SK-N-MC (cell line): Measurements from ENCODE around the gene VANGL2.

Experiments
- DNase-seq: peaks from one replicate; pipeline ENCODE4 v3.0.0-alpha.2; 2011; ENCODE audit warnings: low read depth, low spot score
- H3K27ac ChIP-seq: fragments of 200-600 bp; sonication (generic); 2 replicates; pipeline ENCODE4 v1.5.1; 2016; ENCODE audit warnings: mixed run types
- H3K36me3 ChIP-seq: fragments of 200-600 bp; sonication (generic); 2 replicates; pipeline ENCODE4 v1.6.1; 2017; ENCODE audit warnings: antibody characterized with exemption, low read length, mixed read lengths; ENCODE audit not compliant: insufficient read depth
- H3K4me3 ChIP-seq: fragments of 200-600 bp; sonication (generic); 2 replicates; pipeline ENCODE4 v1.5.1; 2016
- H3K9ac ChIP-seq: fragments of 200-600 bp; sonication (generic); 2 replicates; pipeline ENCODE4 v1.8.0; 2017; ENCODE audit warnings: mixed run types, mixed read lengths; ENCODE audit not compliant: insufficient read length
- H3K9me3 ChIP-seq: fragments of 200-600 bp; sonication (generic); 2 replicates; pipeline ENCODE4 v1.6.1; 2017; ENCODE audit warnings: low read depth, mild to moderate bottlenecking, antibody characterized with exemption, low read length, moderate library complexity, mixed read lengths
- EZH2 ChIP-seq: fragments of 200-600 bp; sonication (generic); IDR thresholded peaks from one replicate; pipeline ENCODE4 v1.6.1; 2017; ENCODE audit warnings: antibody characterized with exemption
- FOXP2 ChIP-seq: optimal IDR thresholded peaks from 2 replicates; pipeline ENCODE3; 2011; ENCODE audit warnings: mild to moderate bottlenecking, moderate library complexity; ENCODE audit not compliant: insufficient read depth; ENCODE audit errors: extremely low read length, control extremely low read depth
- POLR2AphosphoS5 ChIP-seq: IDR thresholded peaks from 2 replicates; pipeline ENCODE4 v1.6.1; 2012; ENCODE audit warnings: mild to moderate bottlenecking, low read depth, low read length, borderline replicate concordance

Gene VANGL2

DNA sequence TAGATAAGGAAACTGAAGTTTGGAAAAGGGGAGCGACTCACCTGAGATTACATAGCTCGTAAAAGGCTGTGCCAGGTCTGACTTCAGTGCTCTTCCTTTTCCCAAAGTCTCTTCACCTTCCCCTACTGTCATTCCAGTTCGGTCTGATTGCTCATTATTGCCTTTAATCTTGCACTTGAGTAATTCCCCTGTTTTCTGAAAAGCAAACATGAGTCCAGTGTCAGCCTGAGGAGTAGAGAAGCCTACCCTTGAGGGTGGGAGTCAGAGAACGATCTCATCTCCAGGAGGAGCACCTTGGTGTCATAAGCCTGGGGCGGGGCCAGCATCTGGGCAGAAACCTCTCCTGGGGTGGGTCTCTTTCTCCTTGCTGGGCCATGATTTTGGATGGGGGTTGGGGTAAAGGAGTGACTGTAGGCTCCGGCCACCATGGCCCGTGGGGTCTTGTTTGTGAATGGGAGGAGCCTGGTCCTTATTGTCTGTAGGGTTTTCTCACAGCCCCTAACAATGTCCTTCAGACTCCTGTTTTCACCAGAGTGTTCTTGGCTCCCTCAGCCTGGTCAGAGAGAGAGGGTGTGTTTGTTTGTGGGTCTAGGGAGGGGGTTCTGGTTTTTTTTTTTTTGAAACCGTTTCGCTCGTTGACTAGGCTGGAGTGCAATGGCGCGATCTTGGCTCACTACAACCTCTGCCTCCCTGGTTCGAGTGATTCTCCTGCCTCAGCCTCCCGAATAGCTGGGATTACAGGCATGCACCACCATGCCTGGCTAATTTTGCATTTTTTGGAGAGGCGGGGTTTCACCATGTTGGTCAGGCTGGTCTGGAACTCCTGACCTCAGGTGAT lies 6.0 kb downstream of the VANGL2 start:
- Histone ChIP-seq H3K4me3 (no peak overlapping the region), H3K36me3 (no peaks in the 10 kb centered on the region), H3K27ac (no peak overlapping the region), H3K9me3 (no peaks in the 10 kb centered on the region), H3K9ac (no peak overlapping the region)
- no peak for DNase-seq
- TF ChIP-seq POLR2AphosphoS5: no peak
- TF ChIP-seq EZH2: no peak

DNA sequence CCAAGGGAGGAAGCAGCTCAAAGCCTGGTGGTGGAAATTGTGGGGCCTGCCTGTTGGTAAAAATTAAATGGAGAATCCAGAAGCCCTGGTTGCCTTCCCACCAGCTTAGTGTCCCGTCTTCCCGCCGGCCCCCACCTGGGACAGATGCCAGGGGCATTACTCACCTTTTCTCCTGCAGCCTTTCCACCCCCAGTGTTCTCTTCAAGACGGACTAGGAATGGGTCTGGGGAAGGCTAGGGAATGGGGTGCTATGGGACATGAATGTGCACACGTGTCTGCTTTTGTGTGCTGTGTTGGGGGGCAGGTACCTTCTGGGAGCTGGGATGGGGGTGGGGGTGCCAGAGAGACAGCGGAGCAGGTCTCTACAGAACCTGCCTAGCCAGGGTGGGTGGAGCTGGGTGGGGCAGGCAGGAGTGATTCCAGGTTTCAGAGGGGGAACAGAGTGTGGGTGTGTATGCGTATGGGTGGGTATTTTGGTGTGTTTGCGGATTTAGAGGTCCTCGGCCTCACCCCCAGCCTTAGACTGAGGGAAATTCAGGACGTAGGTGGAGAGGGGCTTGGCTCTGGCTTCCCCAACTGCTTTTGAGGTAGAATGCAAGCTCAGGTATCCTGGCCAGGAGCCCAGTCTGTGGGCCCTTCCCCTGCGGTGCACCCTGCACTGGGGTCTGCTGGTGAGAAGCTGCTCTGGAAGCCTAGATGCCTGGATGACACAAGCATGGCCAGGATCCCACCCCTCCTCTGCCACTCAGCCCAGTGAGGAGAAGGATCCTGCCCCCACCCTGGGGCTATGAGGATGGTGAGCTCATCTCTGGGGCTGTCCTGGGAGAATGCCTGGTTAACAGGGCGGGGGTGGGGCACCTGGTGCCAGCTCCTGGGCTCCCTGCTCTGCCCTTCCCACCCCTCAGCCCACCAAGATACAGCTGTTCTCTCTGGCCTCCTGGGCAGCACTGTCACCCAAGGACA lies 7.8 kb downstream of the VANGL2 start:
- no peaks in the 10 kb centered on the region for H3K9me3 ChIP-seq
- DNase-seq: no peak

DNA sequence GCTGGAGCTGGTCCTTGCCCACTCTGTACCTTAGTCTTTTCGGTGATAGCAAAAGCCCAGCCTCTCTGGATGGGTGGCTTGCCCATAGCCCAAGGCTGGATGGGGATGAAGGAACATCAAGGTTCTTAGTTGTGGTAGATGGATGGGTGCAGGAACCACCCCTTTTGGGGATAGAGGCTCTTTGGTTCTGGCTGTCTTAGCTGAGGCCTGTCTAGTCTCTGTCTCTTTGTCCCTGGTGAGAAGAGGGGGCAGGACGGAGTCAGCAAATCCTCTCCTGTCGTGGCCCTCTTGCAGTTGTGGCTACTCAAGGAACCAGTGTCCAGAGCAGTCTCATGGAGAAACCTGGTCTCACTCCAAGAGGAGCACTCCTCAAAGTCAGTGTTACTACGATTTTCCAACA lies 8.5 kb downstream of the VANGL2 start:
- TF ChIP-seq EZH2 (no peak), POLR2AphosphoS5 (no peak), FOXP2 (no peak)
- Histone ChIP-seq H3K9ac (no peak overlapping the region), H3K27ac (no peak overlapping the region), H3K9me3 (no peaks in the 10 kb centered on the region), H3K36me3 (no peaks in the 10 kb centered on the region), H3K4me3 (no peak overlapping the region)
- DNase-seq: no peak

More for the DNA sequence above, 7.8 kb downstream of the VANGL2 start:
- Histone ChIP-seq H3K36me3 (no peaks in the 10 kb centered on the region), H3K4me3 (no peak overlapping the region), H3K27ac (no peak overlapping the region), H3K9ac (no peak overlapping the region)
- TF ChIP-seq FOXP2 (no peak), EZH2 (no peak)

DNA sequence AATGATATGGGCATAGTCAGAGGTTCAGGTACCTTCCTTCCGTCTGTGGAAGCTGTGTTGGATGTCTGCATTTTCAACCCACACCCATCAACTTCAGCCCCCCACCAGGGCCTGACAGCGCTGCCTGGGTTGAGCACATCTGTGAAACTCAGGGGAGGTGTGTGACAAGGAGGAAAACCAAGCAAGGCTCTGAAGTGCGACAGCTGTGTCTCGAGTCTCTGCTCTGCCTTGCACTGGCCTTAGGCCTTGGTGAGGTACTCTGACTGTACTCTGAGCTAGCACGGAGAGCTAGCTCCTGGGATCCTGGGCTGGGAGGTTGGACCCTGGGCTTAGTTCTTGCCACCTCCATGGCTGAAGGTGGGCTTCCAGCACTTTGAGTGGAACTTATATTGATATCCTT lies 9.1 kb downstream of the VANGL2 start:
- no peak overlapping the region for H3K9ac ChIP-seq
- no peak overlapping the region for H3K4me3 ChIP-seq
- TF ChIP-seq FOXP2 (no peak), EZH2 (no peak), POLR2AphosphoS5 (no peak)
- DNase-seq: no peak
- no peak overlapping the region for H3K27ac ChIP-seq
- H3K9me3 ChIP-seq: no peaks in the 10 kb centered on the region
- no peaks in the 10 kb centered on the region for H3K36me3 ChIP-seq

DNA sequence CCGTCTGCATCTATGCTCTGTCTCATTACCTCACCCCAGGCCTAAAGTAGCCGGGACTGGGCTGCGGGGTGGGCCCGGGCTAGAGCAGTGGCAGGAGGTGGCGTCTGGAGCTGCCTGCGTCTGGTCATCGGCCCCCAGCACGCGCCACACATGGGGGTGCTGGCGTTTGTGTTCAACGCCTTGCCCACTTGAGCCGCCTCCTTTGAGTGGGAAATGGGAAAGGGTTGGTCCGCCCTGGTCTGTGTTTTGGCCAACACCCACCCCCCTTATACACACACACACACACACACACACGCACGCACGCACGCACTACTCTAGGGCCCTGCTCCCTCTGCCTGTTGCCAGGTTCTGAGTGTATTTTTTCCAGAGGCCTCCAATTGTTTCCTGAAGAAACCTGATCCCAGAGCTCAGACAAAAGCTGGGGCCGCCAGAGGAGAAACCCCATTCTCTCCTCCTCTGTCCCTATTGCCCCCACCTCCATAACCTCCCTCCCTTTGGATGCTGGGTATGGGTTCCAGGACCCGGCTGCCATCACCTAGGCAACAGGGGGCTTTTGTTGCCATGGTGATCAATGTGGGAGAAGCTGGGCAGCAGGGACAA lies 10.1 kb downstream of the VANGL2 start:
- Histone ChIP-seq H3K9me3 (no peaks in the 10 kb centered on the region), H3K9ac (no peak overlapping the region), H3K36me3 (no peaks in the 10 kb centered on the region), H3K4me3 (no peak overlapping the region), H3K27ac (no peak overlapping the region)
- DNase-seq: no peak
- TF ChIP-seq POLR2AphosphoS5 (no peak), EZH2 (no peak), FOXP2 (no peak)

DNA sequence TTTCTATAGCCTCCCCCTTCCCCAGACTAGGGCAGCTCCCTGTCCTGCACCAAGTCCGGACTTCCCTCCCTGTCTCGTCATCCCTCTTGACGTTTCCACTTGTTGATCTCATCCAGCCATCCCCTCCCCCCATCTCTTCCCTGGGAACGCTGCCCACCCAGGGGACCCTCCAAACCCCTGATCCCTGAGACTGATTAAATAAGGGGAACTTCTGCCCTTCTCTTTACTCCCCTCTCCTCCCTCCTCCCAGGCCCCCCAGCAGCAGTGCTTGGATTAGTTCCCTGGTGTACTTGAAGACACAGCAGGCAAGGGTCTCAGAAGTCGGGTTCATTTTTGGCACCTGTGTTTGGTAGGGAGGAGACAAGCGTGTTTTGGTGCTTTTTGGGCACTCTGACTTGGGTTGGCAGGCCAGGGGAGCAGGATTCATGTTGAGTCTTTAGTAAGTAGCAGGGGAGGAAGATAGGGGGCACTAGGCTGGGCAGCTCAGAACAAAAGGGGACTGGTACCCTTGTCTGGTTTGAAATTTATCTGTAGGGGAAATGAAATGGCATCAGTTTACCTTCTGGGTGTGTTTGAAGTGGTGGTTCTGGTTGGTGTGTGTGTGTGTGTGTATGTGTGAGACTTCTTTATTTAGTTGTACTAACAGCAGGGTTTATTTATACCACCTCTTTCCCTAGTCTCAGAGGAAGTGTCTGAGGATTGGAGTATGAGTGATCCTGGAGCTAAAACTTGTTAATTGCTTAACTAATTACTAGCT lies 11.1 kb downstream of the VANGL2 start:
- Histone ChIP-seq H3K27ac (no peak overlapping the region), H3K4me3 (no peak overlapping the region), H3K9me3 (no peaks in the 10 kb centered on the region), H3K9ac (no peak overlapping the region), H3K36me3 (no peaks in the 10 kb centered on the region)
- no peak for DNase-seq
- TF ChIP-seq FOXP2 (no peak), EZH2 (no peak), POLR2AphosphoS5 (no peak)

DNA sequence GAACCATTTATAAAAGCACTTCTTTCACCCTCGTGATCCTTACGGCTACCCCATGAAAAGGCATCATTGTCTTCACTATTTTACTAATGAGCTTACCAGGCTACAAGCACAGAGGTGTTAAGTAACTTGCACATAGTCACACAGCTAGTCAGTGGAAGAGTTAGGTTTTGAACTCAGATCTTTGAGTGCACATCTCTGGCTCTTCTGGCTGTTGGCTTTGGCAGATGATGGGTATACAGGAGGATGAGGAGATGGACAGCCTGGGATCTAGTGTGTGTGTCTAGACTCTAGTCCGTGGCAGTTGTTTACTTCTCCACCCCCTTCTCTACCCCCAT lies 11.6 kb downstream of the VANGL2 start:
- TF ChIP-seq FOXP2 (no peak), POLR2AphosphoS5 (no peak)
- no peak overlapping the region for H3K9ac ChIP-seq
- H3K9me3 ChIP-seq: no peaks in the 10 kb centered on the region
- DNase-seq: no peak
- H3K4me3 ChIP-seq: no peak overlapping the region
- H3K27ac ChIP-seq: no peak overlapping the region
- no peaks in the 10 kb centered on the region for H3K36me3 ChIP-seq

DNA sequence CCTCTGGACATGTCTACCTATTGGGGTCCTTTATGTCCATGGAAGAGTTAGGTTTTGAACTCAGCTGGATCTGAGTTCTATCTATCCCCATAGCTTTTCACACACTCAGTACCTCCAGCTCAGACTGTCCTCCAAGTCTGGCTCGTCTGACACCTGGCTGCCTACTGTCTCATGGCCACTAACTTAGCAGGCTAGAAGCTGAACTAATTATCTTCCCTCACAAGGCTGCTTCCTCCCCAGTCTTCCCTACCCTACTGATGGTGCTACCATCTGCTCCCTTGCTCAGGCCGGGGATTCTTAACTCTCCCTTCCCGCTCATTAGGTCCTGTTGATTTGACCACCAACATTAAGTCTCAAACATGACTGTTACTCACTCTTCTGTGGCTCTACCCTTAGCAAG lies 13.4 kb downstream of the VANGL2 start:
- H3K27ac ChIP-seq: no peak overlapping the region
- H3K9ac ChIP-seq: no peak overlapping the region
- no peak for DNase-seq
- no peaks in the 10 kb centered on the region for H3K36me3 ChIP-seq
- TF ChIP-seq EZH2: no peak
- TF ChIP-seq FOXP2: no peak
- no peak for TF ChIP-seq POLR2AphosphoS5
- H3K4me3 ChIP-seq: no peak overlapping the region
- H3K9me3 ChIP-seq: no peaks in the 10 kb centered on the region
